Measurements from ENCODE around the gene GRAMD4.

Gene GRAMD4

GRCh38 chr22:46668116-46668515, 47.9 kb downstream of the GRAMD4 start:
- no peak overlapping the region for H3K4me3 ChIP-seq (ENCODE audit: low read depth, low read length)
- no peak for TF ChIP-seq CTCF (IDR thresholded peaks at IDR 0.05; ENCODE audit: low read depth, low read length, missing control alignments)

GRCh38 chr22:46669201-46669600, 49.0 kb downstream of the GRAMD4 start:
- DNase-seq (ENCODE audit: low read depth) = no peak
- no peak overlapping the region for H3K4me3 ChIP-seq (ENCODE audit: low read depth, low read length)
- no peak for TF ChIP-seq CTCF (IDR thresholded peaks at IDR 0.05; ENCODE audit: low read depth, low read length, missing control alignments)

More at GRCh38 chr22:46668116-46668515, 47.9 kb downstream of the GRAMD4 start:
- no peak for DNase-seq (ENCODE audit: low read depth)

- DNase-seq (ENCODE audit: low read depth) = no peak
- no peak overlapping the region for H3K4me3 ChIP-seq (ENCODE audit: low read depth, low read length)
- TF ChIP-seq CTCF (IDR thresholded peaks at IDR 0.05; ENCODE audit: low read depth, low read length, missing control alignments) = no peak
Measured at GRCh38 chr22:46671824-46672432, 51.7 kb downstream of the GRAMD4 start.

- TF ChIP-seq CTCF (IDR thresholded peaks at IDR 0.05; ENCODE audit: low read depth, low read length, missing control alignments) = no peak
- H3K4me3 ChIP-seq (ENCODE audit: low read depth, low read length) = no peak overlapping the region
Measured at GRCh38 chr22:46672731-46673130, 52.5 kb downstream of the GRAMD4 start.

GRCh38 chr22:46673205-46673604, 53.0 kb downstream of the GRAMD4 start:
- no peak overlapping the region for H3K4me3 ChIP-seq (ENCODE audit: low read depth, low read length)
- no peak for TF ChIP-seq CTCF (IDR thresholded peaks at IDR 0.05; ENCODE audit: low read depth, low read length, missing control alignments)
- DNase-seq (ENCODE audit: low read depth) = no peak

More at GRCh38 chr22:46672731-46673130, 52.5 kb downstream of the GRAMD4 start:
- DNase-seq (ENCODE audit: low read depth) = no peak

- DNase-seq (ENCODE audit: low read depth) = no peak
- no peak for TF ChIP-seq CTCF (IDR thresholded peaks at IDR 0.05; ENCODE audit: low read depth, low read length, missing control alignments)
- no peak overlapping the region for H3K4me3 ChIP-seq (ENCODE audit: low read depth, low read length)
Measured at GRCh38 chr22:46673662-46674236, 53.6 kb downstream of the GRAMD4 start.

GRCh38 chr22:46674367-46674781, 54.2 kb downstream of the GRAMD4 start:
- no peak overlapping the region for H3K4me3 ChIP-seq (ENCODE audit: low read depth, low read length)
- DNase-seq (ENCODE audit: low read depth) = no peak
- no peak for TF ChIP-seq CTCF (IDR thresholded peaks at IDR 0.05; ENCODE audit: low read depth, low read length, missing control alignments)

Data from GM12864 (cell line).